Neural progenitor cell (in vitro differentiated cells): Measurements from ENCODE around the gene NDUFA3. TPM values are rescaled to one million over a fixed set of nuclear protein-coding genes. Genes with fewer than 3 reads are reported as not detected.

Source experiments
- DNase-seq: peaks from one replicate; pipeline ENCODE4 v3.0.0-alpha.2; 2016; ENCODE audit warnings: low spot score
- H2AFZ ChIP-seq: fragments of 200-600 bp; sonication (generic); replicated peaks from 2 replicates; pipeline ENCODE4 v1.6.1; 2016; ENCODE audit warnings: antibody characterized with exemption
- H3F3A ChIP-seq: fragments of 200-600 bp; sonication (generic); 2 replicates; pipeline ENCODE4 v1.6.1; 2016; ENCODE audit warnings: antibody characterized with exemption, low read depth
- H3K27ac ChIP-seq: fragments of 200-600 bp; sonication (generic); 2 replicates; pipeline ENCODE4 v1.5.1; 2016; ENCODE audit warnings: mild to moderate bottlenecking
- H3K27me3 ChIP-seq: fragments of 200-600 bp; sonication (generic); 2 replicates; pipeline ENCODE4 v1.6.1; 2016; ENCODE audit warnings: mild to moderate bottlenecking, moderate library complexity
- H3K36me3 ChIP-seq: fragments of 200-600 bp; sonication (generic); 2 replicates; pipeline ENCODE4 v1.5.1; 2016
- H3K4me1 ChIP-seq: fragments of 200-600 bp; sonication (generic); 2 replicates; pipeline ENCODE4 v1.6.1; 2016; ENCODE audit warnings: mixed run types
- H3K4me2 ChIP-seq: fragments of 200-600 bp; sonication (generic); 2 replicates; pipeline ENCODE4 v1.6.1; 2016
- H3K4me3 ChIP-seq: fragments of 200-600 bp; sonication (generic); 2 replicates; pipeline ENCODE4 v1.5.1; 2016
- H3K79me2 ChIP-seq: fragments of 200-600 bp; sonication (generic); 2 replicates; pipeline ENCODE4 v1.6.1; 2016; ENCODE audit warnings: low read depth
- H3K9ac ChIP-seq: fragments of 200-600 bp; sonication (generic); 2 replicates; pipeline ENCODE4 v1.6.1; 2016
- H3K9me3 ChIP-seq: fragments of 200-600 bp; sonication (generic); 2 replicates; pipeline ENCODE4 v1.5.1; 2016; ENCODE audit warnings: low read depth
- H4K20me1 ChIP-seq: fragments of 200-600 bp; sonication (generic); 2 replicates; pipeline ENCODE4 v1.6.1; 2016; ENCODE audit warnings: low read depth
- H3K27ac Mint-ChIP-seq: 3 replicates; pipeline ENCODE4 v1.8.0; 2021; ENCODE audit warnings: mixed read lengths
- H3K27me3 Mint-ChIP-seq: 2 replicates; pipeline ENCODE4 v1.8.0; 2022; ENCODE audit warnings: low read depth, mild to moderate bottlenecking, inconsistent platforms, moderate library complexity, mixed read lengths; ENCODE audit not compliant: insufficient read depth
- H3K36me3 Mint-ChIP-seq: 3 replicates; pipeline ENCODE4 v1.8.0; 2021; ENCODE audit warnings: mixed read lengths
- H3K4me1 Mint-ChIP-seq: 3 replicates; pipeline ENCODE4 v1.8.0; 2021; ENCODE audit warnings: mixed read lengths
- H3K4me3 Mint-ChIP-seq: 3 replicates; pipeline ENCODE4 v1.8.0; 2021; ENCODE audit warnings: mild to moderate bottlenecking, moderate library complexity, mixed read lengths
- H3K9me3 Mint-ChIP-seq: 3 replicates; pipeline ENCODE4 v1.8.0; 2020; ENCODE audit warnings: mixed read lengths
- CTCF ChIP-seq: fragments of 200-600 bp; sonication (generic); IDR thresholded peaks from 2 replicates; pipeline ENCODE4 v1.5.1; 2017; ENCODE audit warnings: antibody characterized with exemption, mild to moderate bottlenecking
- EZH2 ChIP-seq: fragments of 200-600 bp; sonication (generic); IDR thresholded peaks from 2 replicates; pipeline ENCODE4 v1.6.1; 2017; ENCODE audit warnings: antibody characterized with exemption, mild to moderate bottlenecking, moderate library complexity
- EZH2phosphoT487 ChIP-seq: fragments of 200-600 bp; sonication (generic); IDR thresholded peaks from 2 replicates; pipeline ENCODE4 v1.6.1; 2017; ENCODE audit warnings: antibody characterized with exemption
- total RNA-seq: library from RNA; depleted of rRNA; stranded (reverse); fragments of >200 nt; gene quantifications from 2 replicates; pipeline ENCODE4 v1.2.3, GENCODE V29; 2015; ENCODE audit warnings: low replicate concordance

NDUFA3 gene
- total RNA-seq, 1 donor from 2014 or later, result 75.9 TPM

- no peak overlapping the region for H3K27ac Mint-ChIP-seq
- peaks cover 9% of the 10 kb centered on the region for H3K79me2 ChIP-seq
Observed at GRCh38 chr19:54156953-54157352, 54.3 kb downstream of the NDUFA3 start.

More at GRCh38 chr19:54156953-54157352, 54.3 kb downstream of the NDUFA3 start:
- Mint-ChIP-seq H3K36me3 (peaks cover 14% of the 10 kb centered on the region), H3K9me3 (peaks cover 6% of the 10 kb centered on the region), H3K4me3 (peak overlapping the region; percentile 73), H3K4me1 (peaks cover 20% of the 10 kb centered on the region), H3K27me3 (peaks cover 11% of the 10 kb centered on the region)
- no peaks in the 10 kb centered on the region for H3K36me3 ChIP-seq
- no peak overlapping the region for H3K9ac ChIP-seq
- H4K20me1 ChIP-seq, result peaks cover 21% of the 10 kb centered on the region
- TF ChIP-seq EZH2 (no peak), EZH2phosphoT487 (no peak), CTCF (no peak)
- peaks cover 1% of the 10 kb centered on the region for H3K27me3 ChIP-seq
- H3K27ac ChIP-seq, result no peak overlapping the region
- peaks cover 4% of the 10 kb centered on the region for H3K4me1 ChIP-seq
- peaks cover 50% of the 10 kb centered on the region for H3F3A ChIP-seq
- no peak overlapping the region for H3K4me3 ChIP-seq
- no peak for DNase-seq
- no peaks in the 10 kb centered on the region for H3K9me3 ChIP-seq
- no peak overlapping the region for H3K4me2 ChIP-seq
- H2AFZ ChIP-seq, result no peak overlapping the region

Other genes starting within 250 kb of the NDUFA3 start
- 11.5 and 25.6 TPM in 2 replicates for gene MYADM, start 235.0 kb upstream of the NDUFA3 start, total RNA-seq
- gene PRKCG, start 220.7 kb upstream of the NDUFA3 start, total RNA-seq, result 0.51 and 3.3 TPM in 2 replicates
- 6.7 and 27.3 TPM in 2 replicates for gene CACNG7, start 193.6 kb upstream of the NDUFA3 start, total RNA-seq
- 0.02 and 0.37 TPM in 2 replicates for gene CACNG8, start 139.9 kb upstream of the NDUFA3 start, total RNA-seq
- gene CACNG6, start 111.2 kb upstream of the NDUFA3 start, total RNA-seq, result 1.0 TPM in 1 of 2 replicates, not detected in the other
- 0.12 TPM in 1 of 2 replicates, not detected in the other for gene VSTM1, start 39.0 kb upstream of the NDUFA3 start, total RNA-seq
- gene TARM1, start 21.5 kb upstream of the NDUFA3 start, total RNA-seq, result not detected in 2 replicates
- gene OSCAR, start 2.1 kb upstream of the NDUFA3 start, total RNA-seq, result 2.4 TPM in 1 of 2 replicates, not detected in the other
- gene TFPT, start 12.8 kb downstream of the NDUFA3 start, total RNA-seq, result 9.4 and 18.0 TPM in 2 replicates
- gene PRPF31, start 12.9 kb downstream of the NDUFA3 start, total RNA-seq, result 62.0 and 64.4 TPM in 2 replicates
- 23.2 and 29.4 TPM in 2 replicates for gene CNOT3, start 34.9 kb downstream of the NDUFA3 start, total RNA-seq
- gene LENG1, start 56.9 kb downstream of the NDUFA3 start, total RNA-seq, result 2.7 and 5.4 TPM in 2 replicates
- gene TMC4, start 70.3 kb downstream of the NDUFA3 start, total RNA-seq, result 0.46 TPM in 1 of 2 replicates, not detected in the other
- gene MBOAT7, start 86.7 kb downstream of the NDUFA3 start, total RNA-seq, result 20.0 and 91.0 TPM in 2 replicates
- gene TSEN34, start 88.5 kb downstream of the NDUFA3 start, total RNA-seq, result 10.3 and 37.3 TPM in 2 replicates
- 1,773 and 2,732 TPM in 2 replicates for gene RPS9, start 98.0 kb downstream of the NDUFA3 start, total RNA-seq
- not detected in 2 replicates for gene LILRB3, start 120.2 kb downstream of the NDUFA3 start, total RNA-seq
- not detected in 2 replicates for gene LILRA6, start 139.9 kb downstream of the NDUFA3 start, total RNA-seq
- not detected in 2 replicates for gene LILRB5, start 154.4 kb downstream of the NDUFA3 start, total RNA-seq
- gene LILRB2, start 178.3 kb downstream of the NDUFA3 start, total RNA-seq, result not detected in 2 replicates
- not detected in 2 replicates for gene LILRA5, start 210.3 kb downstream of the NDUFA3 start, total RNA-seq
- not detected in 2 replicates for gene LILRA4, start 236.3 kb downstream of the NDUFA3 start, total RNA-seq